ENCODE data around the gene BAZ1B. TPM values are rescaled to one million over a fixed set of nuclear protein-coding genes. Genes with fewer than 3 reads are reported as not detected.
"Not testable (repeated sequence)": the region's sequence is repeated elsewhere in the genome, so short reads cannot be mapped to it uniquely, and the experiment has no call there.

The BAZ1B gene
- polyA plus RNA-seq, 1 experiment = 12.4 TPM

DNA sequence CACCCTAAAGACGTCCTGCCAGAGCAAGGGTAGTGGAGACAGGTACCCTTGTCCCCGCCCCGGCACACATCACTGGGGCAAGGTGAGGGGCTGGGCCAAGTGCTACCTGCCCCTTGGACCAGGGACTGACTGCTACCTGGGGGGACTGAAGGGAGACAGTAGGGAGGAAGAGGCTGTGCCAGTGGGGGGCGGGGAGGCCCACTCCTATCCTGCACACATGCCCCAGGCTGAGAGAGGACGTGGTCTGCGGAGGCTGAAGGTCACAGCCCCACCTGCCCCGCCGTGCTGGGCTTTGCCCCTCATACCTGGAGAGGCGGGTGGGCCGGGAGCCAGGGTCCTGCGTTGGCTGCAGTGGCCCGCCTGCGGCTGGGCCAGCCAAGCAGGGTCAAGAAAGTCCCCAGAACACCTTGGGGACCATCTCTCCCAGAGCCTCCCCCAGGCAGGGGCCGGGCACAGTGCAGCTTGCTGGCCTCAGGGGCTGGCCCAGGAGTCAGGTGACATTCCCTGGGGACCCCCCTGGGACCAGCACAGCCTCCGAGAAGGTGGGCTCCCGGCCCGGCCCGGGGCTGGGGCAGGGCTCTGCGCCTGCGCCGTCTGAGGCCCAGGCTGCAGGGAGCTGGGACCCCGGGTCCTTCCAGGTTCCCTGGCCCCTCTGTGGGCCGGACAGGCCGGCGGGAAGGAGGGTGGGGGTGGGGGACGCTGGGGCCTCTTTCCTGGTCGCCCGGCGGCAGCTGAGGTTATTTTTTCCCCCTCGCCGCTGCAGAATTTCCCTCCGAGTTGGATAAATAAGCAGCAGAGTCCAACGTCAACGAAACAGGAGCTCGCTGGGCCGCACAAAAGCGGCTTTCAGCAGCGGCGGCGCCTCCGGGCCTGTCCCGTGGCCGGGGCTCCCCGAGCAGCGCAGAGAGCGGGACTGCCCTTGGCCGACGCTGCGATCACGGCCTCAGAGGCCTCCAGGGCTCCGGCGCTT, 98.3 kb downstream of the BAZ1B start:
- CTCF ChIA-PET = no interaction called here

DNA sequence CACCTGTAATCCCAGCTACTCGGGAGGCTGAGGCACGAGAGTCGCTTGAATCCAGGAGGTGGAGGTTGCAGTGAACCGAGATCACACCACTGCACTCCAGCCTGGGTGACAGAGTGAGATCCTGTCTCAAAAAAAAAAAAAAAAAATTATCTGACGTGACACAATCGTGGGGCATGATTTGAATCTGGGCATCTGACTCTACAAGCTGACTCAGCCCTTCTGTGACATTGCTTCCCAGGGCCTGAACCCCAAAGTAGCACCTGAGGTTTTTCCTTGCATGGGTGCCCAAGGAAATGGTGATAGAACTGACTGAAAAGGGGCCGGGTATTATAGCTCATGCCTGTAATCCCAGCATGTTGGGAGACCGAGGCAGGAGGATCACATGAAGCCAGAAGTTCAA, 101.5 kb downstream of the BAZ1B start:
- H3K36me3 ChIP-seq (ENCODE audit: control insufficient read depth, insufficient read depth, low read length); H3K4me3 ChIP-seq (ENCODE audit: low read depth, low read length); CTCF ChIA-PET; H3K27me3 ChIP-seq (ENCODE audit: control insufficient read depth, insufficient read depth, low read length); DNase-seq (ENCODE audit: low read depth); POLR2A ChIA-PET: not testable (repeated sequence)

More for the DNA sequence above, 98.3 kb downstream of the BAZ1B start:
- no peak for DNase-seq (ENCODE audit: low read depth)
- H3K27me3 ChIP-seq (ENCODE audit: control insufficient read depth, insufficient read depth, low read length) = peaks cover 2% of the 10 kb centered on the region
- H3K36me3 ChIP-seq (ENCODE audit: control insufficient read depth, insufficient read depth, low read length) = no peaks in the 10 kb centered on the region
- POLR2A ChIA-PET = no interaction called here
- H3K4me3 ChIP-seq (ENCODE audit: low read depth, low read length) = no peak overlapping the region
- TF ChIP-seq, protein P1, sequence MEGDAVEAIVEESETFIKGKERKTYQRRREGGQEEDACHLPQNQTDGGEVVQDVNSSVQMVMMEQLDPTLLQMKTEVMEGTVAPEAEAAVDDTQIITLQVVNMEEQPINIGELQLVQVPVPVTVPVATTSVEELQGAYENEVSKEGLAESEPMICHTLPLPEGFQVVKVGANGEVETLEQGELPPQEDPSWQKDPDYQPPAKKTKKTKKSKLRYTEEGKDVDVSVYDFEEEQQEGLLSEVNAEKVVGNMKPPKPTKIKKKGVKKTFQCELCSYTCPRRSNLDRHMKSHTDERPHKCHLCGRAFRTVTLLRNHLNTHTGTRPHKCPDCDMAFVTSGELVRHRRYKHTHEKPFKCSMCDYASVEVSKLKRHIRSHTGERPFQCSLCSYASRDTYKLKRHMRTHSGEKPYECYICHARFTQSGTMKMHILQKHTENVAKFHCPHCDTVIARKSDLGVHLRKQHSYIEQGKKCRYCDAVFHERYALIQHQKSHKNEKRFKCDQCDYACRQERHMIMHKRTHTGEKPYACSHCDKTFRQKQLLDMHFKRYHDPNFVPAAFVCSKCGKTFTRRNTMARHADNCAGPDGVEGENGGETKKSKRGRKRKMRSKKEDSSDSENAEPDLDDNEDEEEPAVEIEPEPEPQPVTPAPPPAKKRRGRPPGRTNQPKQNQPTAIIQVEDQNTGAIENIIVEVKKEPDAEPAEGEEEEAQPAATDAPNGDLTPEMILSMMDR (IDR thresholded peaks at IDR 0.05; ENCODE audit: insufficient read depth, low read depth, low read length) = no peak

DNA sequence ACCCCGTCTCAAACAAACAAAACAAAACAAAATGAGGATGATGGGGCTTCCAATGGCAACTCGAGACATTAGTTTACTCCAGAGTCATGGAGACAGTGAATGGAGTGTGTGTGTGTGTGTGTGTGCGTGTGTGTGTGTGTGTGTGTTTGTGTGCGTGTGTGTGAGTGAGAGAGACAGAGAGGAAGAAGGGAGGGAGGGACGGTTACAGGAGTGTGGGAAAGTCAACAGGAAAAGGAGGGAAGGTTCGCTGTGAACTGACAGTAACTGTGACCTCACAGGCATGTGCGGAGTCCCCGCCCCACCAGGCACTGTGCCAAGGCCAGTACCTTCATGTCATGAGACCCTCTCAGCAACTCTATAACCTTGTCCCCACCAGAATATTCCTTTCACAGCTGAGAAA, 102.1 kb downstream of the BAZ1B start:
- DNase-seq (ENCODE audit: low read depth); H3K36me3 ChIP-seq (ENCODE audit: control insufficient read depth, insufficient read depth, low read length); H3K4me3 ChIP-seq (ENCODE audit: low read depth, low read length); H3K27me3 ChIP-seq (ENCODE audit: control insufficient read depth, insufficient read depth, low read length); CTCF ChIA-PET; POLR2A ChIA-PET: not testable (repeated sequence)

DNA sequence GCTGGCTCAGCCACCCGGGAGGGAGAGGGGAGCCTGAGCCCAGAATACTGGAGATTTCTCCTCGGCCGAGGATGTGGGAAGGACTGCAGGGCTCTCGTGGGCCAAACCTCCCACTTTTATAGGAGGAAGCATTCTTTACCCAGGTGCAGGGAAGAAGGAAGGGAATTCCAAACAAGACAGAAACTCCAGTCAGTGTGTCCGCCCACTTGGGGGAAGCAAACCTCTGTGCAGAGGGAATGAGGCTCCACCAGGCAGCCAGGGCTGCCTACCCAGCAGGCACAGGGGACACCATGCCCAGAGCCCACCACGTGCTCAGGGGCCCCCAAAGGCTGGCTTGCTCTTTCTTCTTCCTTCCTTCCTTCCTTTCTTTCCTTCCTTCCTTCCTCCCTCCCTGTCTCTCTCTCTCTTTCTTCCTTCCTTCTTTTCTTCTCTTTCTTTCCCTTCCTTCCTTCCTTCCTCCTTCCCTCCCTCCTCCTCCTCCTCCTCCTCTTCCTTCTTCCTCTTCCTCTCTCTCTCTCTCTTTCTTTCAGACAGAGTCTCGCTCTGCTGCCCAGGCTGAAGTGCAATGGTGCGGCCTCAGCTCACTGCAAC, 103.9 kb downstream of the BAZ1B start:
- Histone ChIP-seq H3K4me3 (ENCODE audit: low read depth, low read length) (no peak overlapping the region), H3K36me3 (ENCODE audit: control insufficient read depth, insufficient read depth, low read length) (no peaks in the 10 kb centered on the region), H3K27me3 (ENCODE audit: control insufficient read depth, insufficient read depth, low read length) (peaks cover 2% of the 10 kb centered on the region; the same call in 1 of the 2 replicates)
- POLR2A ChIA-PET = no interaction called here
- DNase-seq (ENCODE audit: low read depth) = no peak
- TF ChIP-seq, protein P1 (IDR thresholded peaks at IDR 0.05; ENCODE audit: insufficient read depth, low read depth, low read length) = no peak
- CTCF ChIA-PET = no interaction called here

DNA sequence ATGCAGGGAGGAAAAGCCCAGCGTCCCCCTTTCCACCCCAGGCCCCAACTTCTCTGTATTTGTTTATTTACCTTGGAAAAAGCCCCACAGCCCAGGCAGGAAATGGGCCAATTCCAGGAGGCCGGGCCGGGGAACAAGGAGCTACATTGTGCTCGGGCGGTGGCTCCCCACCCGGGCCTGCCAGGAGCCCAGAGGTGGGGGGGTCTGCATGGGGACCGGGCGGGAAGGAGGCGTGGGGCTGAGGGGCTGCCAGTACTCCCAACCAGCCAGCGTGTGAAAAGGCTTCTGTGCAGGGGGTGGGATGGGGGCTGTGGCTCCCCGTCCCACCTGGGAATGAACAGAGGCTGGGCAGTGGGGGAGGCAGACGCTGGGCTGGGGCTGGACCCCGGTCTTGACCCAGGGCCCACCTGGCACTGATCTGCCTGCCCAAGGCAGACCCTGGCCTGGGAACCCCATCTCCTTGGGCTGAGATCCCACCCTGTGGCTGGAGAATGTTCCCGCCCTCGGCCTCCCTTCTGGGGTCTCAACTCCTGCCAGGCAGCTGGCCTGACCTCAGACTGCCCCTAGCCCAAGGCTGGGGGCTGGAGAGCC, 111.5 kb downstream of the BAZ1B start:
- POLR2A ChIA-PET, CTCF ChIA-PET: not testable (repeated sequence)

DNA sequence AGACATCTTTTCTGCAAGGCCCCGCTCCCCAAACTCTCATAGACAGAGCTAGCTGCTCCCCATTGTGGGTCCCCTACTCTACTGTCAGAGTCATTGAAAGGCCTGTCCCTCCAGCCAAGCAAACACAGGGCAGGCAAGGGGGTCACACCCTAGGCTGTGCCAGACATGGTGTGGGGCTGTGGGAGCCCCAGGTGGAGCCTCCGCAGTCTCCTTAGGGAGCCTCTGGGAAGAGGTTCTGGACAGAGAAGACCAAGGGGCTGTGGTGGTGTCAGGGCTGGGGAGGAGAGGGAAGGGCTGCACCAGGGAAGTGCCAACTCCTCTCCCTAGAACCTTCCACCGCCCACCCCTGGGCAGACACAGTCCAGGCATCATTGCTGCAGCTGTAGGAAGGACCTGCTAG, 117.2 kb downstream of the BAZ1B start:
- CTCF ChIA-PET; H3K27me3 ChIP-seq (ENCODE audit: control insufficient read depth, insufficient read depth, low read length); H3K4me3 ChIP-seq (ENCODE audit: low read depth, low read length); POLR2A ChIA-PET; DNase-seq (ENCODE audit: low read depth); H3K36me3 ChIP-seq (ENCODE audit: control insufficient read depth, insufficient read depth, low read length): not testable (repeated sequence)

More for the DNA sequence above, 111.5 kb downstream of the BAZ1B start:
- not testable (repeated sequence) for H3K4me3 ChIP-seq (ENCODE audit: low read depth, low read length); DNase-seq (ENCODE audit: low read depth); H3K27me3 ChIP-seq (ENCODE audit: control insufficient read depth, insufficient read depth, low read length); H3K36me3 ChIP-seq (ENCODE audit: control insufficient read depth, insufficient read depth, low read length)

DNA sequence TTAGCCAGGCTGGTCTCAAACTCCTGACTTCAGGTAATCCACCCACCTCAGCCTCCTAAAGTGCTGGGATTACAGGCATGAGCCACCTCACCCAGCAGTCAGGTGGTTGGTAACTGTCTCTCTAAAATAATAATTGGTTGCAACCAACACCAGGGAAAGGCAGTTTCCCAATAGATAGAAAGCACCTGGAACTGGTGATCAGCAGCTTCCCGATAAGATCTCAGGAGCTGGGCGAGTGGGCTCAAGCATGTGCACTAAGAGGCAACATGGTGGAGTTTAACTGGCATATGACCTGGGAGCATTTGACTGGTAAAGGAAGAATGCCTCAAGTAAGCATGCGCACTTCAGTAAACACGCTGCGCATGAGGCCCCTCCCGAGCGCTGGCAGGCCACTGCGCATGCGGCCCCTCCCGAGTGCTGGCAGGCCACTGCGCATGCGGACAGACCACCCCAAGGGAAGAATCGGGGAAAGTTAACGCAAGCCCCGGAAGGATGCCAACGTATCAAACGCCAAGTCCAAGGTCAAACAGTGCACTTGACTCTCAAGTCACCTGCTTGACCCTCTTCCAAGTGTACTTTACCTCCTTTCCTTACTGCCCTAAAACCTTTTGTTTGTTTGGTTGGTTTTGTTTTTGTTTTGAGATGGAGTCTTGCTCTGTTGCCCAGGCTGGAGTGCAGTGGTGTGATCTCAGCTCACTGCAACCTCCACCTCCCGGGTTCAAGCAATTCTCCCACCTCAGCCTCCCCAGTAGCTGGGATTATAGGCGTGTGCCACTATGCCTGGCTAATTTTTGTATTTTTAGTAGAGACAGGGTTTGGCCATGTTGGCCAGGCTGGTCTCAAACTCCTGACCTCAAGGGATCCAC, 122.7 kb downstream of the BAZ1B start:
- CTCF ChIA-PET; H3K27me3 ChIP-seq (ENCODE audit: control insufficient read depth, insufficient read depth, low read length); POLR2A ChIA-PET; H3K36me3 ChIP-seq (ENCODE audit: control insufficient read depth, insufficient read depth, low read length): not testable (repeated sequence)
- H3K4me3 ChIP-seq (ENCODE audit: low read depth, low read length) = peak overlapping the region; percentile 15; the same call in 1 of the 2 replicates
- DNase-seq (ENCODE audit: low read depth) = peak; percentile 26

Measured in BJ (cell line).